K562 treated with DMSO at 1 percent for 4 hours (cell line): ENCODE measurements around the gene SF3B6. TPM values are rescaled to one million over a fixed set of nuclear protein-coding genes. Genes with fewer than 3 reads are reported as not detected.

Experiments used
- total RNA-seq: library from RNA; unstranded; fragments of 300-600 nt; gene quantifications from 2 replicates; pipeline ENCODE4 v1.2.3, GENCODE V29; 2022; ENCODE audit not compliant: insufficient read depth

SF3B6 gene
- total RNA-seq = 150 and 167 TPM in 2 replicates

GRCh38 chr2:24075915-24076848 is at the start of gene SF3B6:
TSS of gene SF3B6 (minus strand) at chr2:24076326. CDS start at chr2:24076229, 97 bp downstream.

GRCh38 chr2:24123195-24123921 is 47.2 kb upstream of the SF3B6 start, which contains the start of the genes FAM228B and PFN4:
TSS of gene FAM228B (plus strand) at chr2:24123469. CDS start at chr2:24124362, 893 bp downstream.
TSS of gene PFN4 (minus strand) at chr2:24123334. CDS start at chr2:24122535, 799 bp downstream.

GRCh38 chr2:24084386-24085199 is 8.5 kb upstream of the SF3B6 start, which contains the start of gene TP53I3:
TSS of gene TP53I3 (minus strand) at chr2:24084834. CDS start at chr2:24084326, 508 bp downstream.

GRCh38 chr2:24049485-24050021 is 26.6 kb downstream of the SF3B6 start, which contains the start of gene FKBP1B:
TSS of gene FKBP1B (plus strand) at chr2:24049741. CDS start at chr2:24049850, 109 bp downstream.

GRCh38 chr2:24046930-24047702 is 29.0 kb downstream of the SF3B6 start, which contains the start of gene WDCP:
TSS of gene WDCP (minus strand) at chr2:24047391. CDS start at chr2:24039494, 7,897 bp downstream.

Other genes starting within 250 kb of the SF3B6 start
- gene ATAD2B, start 149.2 kb downstream of the SF3B6 start, total RNA-seq = 6.0 and 10.9 TPM in 2 replicates
- gene UBXN2A, start 135.9 kb downstream of the SF3B6 start, total RNA-seq = 8.2 and 10.2 TPM in 2 replicates
- gene MFSD2B, start 66.2 kb downstream of the SF3B6 start, total RNA-seq = 6.5 and 12.6 TPM in 2 replicates
- gene WDCP, start 28.9 kb downstream of the SF3B6 start, total RNA-seq = 8.7 and 12.1 TPM in 2 replicates
- gene FKBP1B, start 26.6 kb downstream of the SF3B6 start, total RNA-seq = 4.0 and 5.0 TPM in 2 replicates
- 10.4 and 19.7 TPM in 2 replicates for gene TP53I3, start 8.5 kb upstream of the SF3B6 start, total RNA-seq
- gene PFN4, start 47.0 kb upstream of the SF3B6 start, total RNA-seq = not detected in 2 replicates
- gene FAM228B, start 47.1 kb upstream of the SF3B6 start, total RNA-seq = 3.3 and 6.8 TPM in 2 replicates
- not detected in 2 replicates for gene FAM228A, start 98.7 kb upstream of the SF3B6 start, total RNA-seq